ENCODE data around the gene RCAN2. TPM values are rescaled to one million over a fixed set of nuclear protein-coding genes. Genes with fewer than 3 reads are reported as not detected.

RCAN2 gene
- total and polyA plus RNA-seq, 10 donors = 2.4 to 15.7 (median 7.2) TPM

- no peak for DNase-seq
- Histone ChIP-seq H3K9me3 (no peaks in the 10 kb centered on the region), H3K36me3 (no peaks in the 10 kb centered on the region), H3K27me3 (replicated peaks in 1 of 7) (no peaks in the 10 kb centered on the region), H3K4me1 (peaks cover 0 to 44% (median 25%) of the 10 kb centered on the region in 6 donors), H3K4me3 (no peak overlapping the region), H3K27ac (peak overlapping the region in 1 of 8 donors; percentile 54)
- TF ChIP-seq POLR2A (IDR thresholded peaks at IDR 0.05) (no peak), CTCF (IDR thresholded peaks at IDR 0.05 in 8 of 11, conservative IDR thresholded peaks at IDR 0.05 in 3 of 11) (no peak), POLR2AphosphoS5 (IDR thresholded peaks at IDR 0.05) (no peak)
- intact Hi-C loops (cut with DNase I; ENCODE audit: low total_unique reads) = loop anchor here (5.0 kb wide), 2 partner anchors 193 to 408 kb away; no protein-coding TSS in a partner anchor
Observed at GRCh38 chr6:46219661-46220060, 271.6 kb downstream of the RCAN2 start.

- intact Hi-C loops (cut with DNase I; ENCODE audit: low total_unique reads) = loop anchor here (5.0 kb wide), 1 partner anchor 194 kb away; no protein-coding TSS in a partner anchor
- Histone ChIP-seq H3K4me3 (no peak overlapping the region), H3K9me3 (no peaks in the 10 kb centered on the region), H3K4me1 (peaks cover 0 to 44% (median 25%) of the 10 kb centered on the region in 6 donors), H3K36me3 (no peaks in the 10 kb centered on the region), H3K27me3 (replicated peaks in 1 of 7) (no peaks in the 10 kb centered on the region), H3K27ac (peak overlapping the region in 5 of 8 donors; percentile 23 to 73 (median 55))
- DNase-seq = no peak
- 90 to 100% (median 93%) methylated on average over 2 of the region's 2 CpGs for WGBS, 5 donors
- TF ChIP-seq CTCF (IDR thresholded peaks at IDR 0.05 in 8 of 11, conservative IDR thresholded peaks at IDR 0.05 in 3 of 11) (no peak), POLR2A (IDR thresholded peaks at IDR 0.05) (no peak), POLR2AphosphoS5 (IDR thresholded peaks at IDR 0.05) (no peak)
Observed at GRCh38 chr6:46218457-46218856, 272.8 kb downstream of the RCAN2 start.

GRCh38 chr6:46217671-46218131 lies 273.5 kb downstream of the RCAN2 start:
- peak overlapping the region in 5 of 8 donors; percentile 43 to 73 (median 55) for H3K27ac ChIP-seq
- no peak for DNase-seq
- H3K4me3 ChIP-seq = no peak overlapping the region
- H3K27me3 ChIP-seq (replicated peaks in 1 of 7) = no peaks in the 10 kb centered on the region
- no peaks in the 10 kb centered on the region for H3K9me3 ChIP-seq
- no peak for TF ChIP-seq POLR2A (IDR thresholded peaks at IDR 0.05)
- peak in 1 of 3 donors; percentile 87 for TF ChIP-seq POLR2AphosphoS5 (IDR thresholded peaks at IDR 0.05)
- TF ChIP-seq CTCF (IDR thresholded peaks at IDR 0.05 in 8 of 11, conservative IDR thresholded peaks at IDR 0.05 in 3 of 11) = no peak
- peaks cover 0 to 44% (median 25%) of the 10 kb centered on the region in 6 donors for H3K4me1 ChIP-seq
- 23 to 44% (median 33%) methylated on average over 5 of the region's 5 CpGs for WGBS, 5 donors
- intact Hi-C loops (cut with DNase I; ENCODE audit: low total_unique reads) = loop anchor here (5.0 kb wide), 1 partner anchor 195 kb away; no protein-coding TSS in a partner anchor
- H3K36me3 ChIP-seq = no peaks in the 10 kb centered on the region

DNA sequence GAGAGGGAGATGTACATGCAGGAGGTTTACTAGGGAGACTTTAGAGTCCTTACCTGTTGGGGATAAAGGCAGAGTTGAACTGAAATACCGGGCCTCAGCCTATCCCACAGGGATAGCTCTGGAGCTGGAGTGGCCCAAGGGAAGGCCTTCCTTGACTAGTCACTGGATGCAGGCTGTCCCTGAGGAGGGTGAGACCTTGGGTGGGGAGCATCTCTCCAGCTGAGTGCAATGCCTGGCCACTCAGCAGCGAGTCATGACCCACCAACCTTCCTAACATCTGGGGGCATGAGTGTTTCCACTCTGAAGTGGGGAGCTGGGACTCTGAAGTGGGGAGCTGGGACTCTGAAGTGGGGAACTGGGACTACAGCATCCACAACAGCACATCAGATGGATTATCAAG lies 274.4 kb downstream of the RCAN2 start:
- Histone ChIP-seq H3K4me1 (peaks cover 0 to 44% (median 25%) of the 10 kb centered on the region in 6 donors), H3K9me3 (no peaks in the 10 kb centered on the region), H3K27me3 (replicated peaks in 1 of 7) (no peaks in the 10 kb centered on the region), H3K27ac (peak overlapping the region in 5 of 8 donors; percentile 41 to 73 (median 55)), H3K36me3 (no peaks in the 10 kb centered on the region), H3K4me3 (no peak overlapping the region)
- intact Hi-C loops (cut with DNase I; ENCODE audit: low total_unique reads) = loop anchor here (5.0 kb wide), 1 partner anchor 195 kb away; no protein-coding TSS in a partner anchor
- no peak for TF ChIP-seq CTCF (IDR thresholded peaks at IDR 0.05 in 8 of 11, conservative IDR thresholded peaks at IDR 0.05 in 3 of 11)
- no peak for TF ChIP-seq POLR2AphosphoS5 (IDR thresholded peaks at IDR 0.05)
- TF ChIP-seq POLR2A (IDR thresholded peaks at IDR 0.05) = no peak
- no peak for DNase-seq
- 88 to 97% (median 92%) methylated on average over 2 of the region's 2 CpGs for WGBS, 5 donors
